GM13977 (cell line): ENCODE measurements around the gene COQ8A.

Source experiments
- DNase-seq: peaks from one replicate; pipeline ENCODE4 v3.0.0; 2012; ENCODE audit warnings: low spot score
- CTCF ChIP-seq: IDR thresholded peaks from 2 replicates; pipeline ENCODE4 v1.5.1; 2012; ENCODE audit warnings: mild to moderate bottlenecking, control low read depth; ENCODE audit not compliant: insufficient read depth; ENCODE audit errors: extremely low read depth, missing control alignments
- in situ Hi-C: fragments of 300-500 bp; cut with MboI; formaldehyde crosslinking; loops from one replicate; pipeline ENCODE4 v1.12.0; 2022; ENCODE audit warnings: low sequenced_read_pairs, low pct_unique_long_range_greater_than_20kb, mixed read lengths, inconsistent platforms; ENCODE audit not compliant: unreplicated experiment

The COQ8A gene

GRCh38 chr1:226945858-226946245 is 5.8 kb downstream of the COQ8A start:
- TF ChIP-seq CTCF, result no peak
- in situ Hi-C loops, result no loop called here
- DNase-seq, result no peak

GRCh38 chr1:226946285-226946684 is 6.2 kb downstream of the COQ8A start:
- TF ChIP-seq CTCF, result no peak
- in situ Hi-C loops, result no loop called here
- DNase-seq, result no peak

- no peak for TF ChIP-seq CTCF
- no peak for DNase-seq
- in situ Hi-C loops, result no loop called here
Measured at GRCh38 chr1:226946841-226947240, 6.7 kb downstream of the COQ8A start.

GRCh38 chr1:226948051-226948450 is 8.0 kb downstream of the COQ8A start:
- no peak for TF ChIP-seq CTCF
- in situ Hi-C loops, result no loop called here
- no peak for DNase-seq

- in situ Hi-C loops, result no loop called here
- no peak for DNase-seq
- TF ChIP-seq CTCF, result no peak
Measured at GRCh38 chr1:226948480-226948879, 8.4 kb downstream of the COQ8A start.

- DNase-seq, result no peak
- in situ Hi-C loops, result no loop called here
- TF ChIP-seq CTCF, result no peak
Measured at GRCh38 chr1:226948996-226949395, 8.9 kb downstream of the COQ8A start.

- no peak for DNase-seq
- TF ChIP-seq CTCF, result no peak
- in situ Hi-C loops, result no loop called here
Measured at GRCh38 chr1:226949401-226949800, 9.3 kb downstream of the COQ8A start.
